ENCODE measurements around the gene MARS1.
"Not testable (repeated sequence)": the region's sequence is repeated elsewhere in the genome, so short reads cannot be mapped to it uniquely, and the experiment has no call there.

MARS1 gene

DNA sequence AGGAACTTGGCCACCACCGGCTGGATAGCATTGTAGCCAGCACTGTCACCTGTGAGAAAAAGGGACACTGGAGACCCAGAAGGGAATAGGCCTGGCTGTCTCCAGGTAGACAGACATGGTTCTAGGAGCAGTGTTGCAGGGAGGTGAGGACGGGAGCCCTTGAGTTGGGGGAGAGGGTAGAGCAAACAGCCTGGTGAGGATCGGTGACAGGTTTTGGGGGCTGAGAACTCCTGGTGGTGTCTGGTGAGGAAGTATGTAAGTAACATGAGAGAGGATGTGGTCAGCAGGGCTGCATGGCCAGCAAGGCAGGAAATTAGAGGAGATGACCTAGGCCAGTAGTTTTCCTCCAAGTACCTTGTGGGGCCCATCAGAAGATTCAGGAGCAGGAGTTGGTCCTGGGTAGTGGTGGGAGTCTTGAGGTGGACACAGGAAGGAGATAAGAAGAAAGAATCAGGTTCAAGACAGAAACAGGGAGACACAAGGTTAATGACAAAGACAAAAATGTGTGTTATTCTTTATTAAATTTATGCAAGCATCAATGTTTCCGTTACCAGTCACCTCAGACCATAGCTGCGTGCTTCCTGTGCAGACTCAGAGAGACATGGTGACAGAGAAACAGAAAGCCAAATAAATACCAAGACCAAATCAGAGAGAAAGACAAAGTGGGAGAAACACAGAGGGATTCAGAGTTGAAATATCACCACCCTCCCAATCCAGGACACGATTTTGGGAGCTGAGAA lies 8.3 kb upstream of the MARS1 start, which contains the start of gene ARHGAP9:
Gene ARHGAP9, minus strand, starts transcription at position 491 of the 740 bp plus-strand sequence. Its CDS starts 460 bp downstream, at position 31.
- Histone ChIP-seq H3K4me1 (ENCODE audit: control insufficient read depth, insufficient read depth, low read length, poor library complexity, severe bottlenecking) (peaks cover 40% of the 10 kb centered on the region), H3K4me3 (ENCODE audit: extremely low read depth, insufficient read depth, low read length, poor library complexity, severe bottlenecking) (no peak within 1 kb of the TSS), H3K36me3 (ENCODE audit: control insufficient read depth, insufficient read depth, low read length) (no peaks in the 10 kb centered on the region), H3K27ac (ENCODE audit: low read depth, low read length, severe bottlenecking) (no peak within 1 kb of the TSS), H3K9me3 (ENCODE audit: control insufficient read depth, low read length) (no peaks in the 10 kb centered on the region)
- 87 to 100% methylated on average over 3 to 4 of the region's 6 CpGs for WGBS, 2 experiments (ENCODE audit: insufficient coverage in 2 of 2)

DNA sequence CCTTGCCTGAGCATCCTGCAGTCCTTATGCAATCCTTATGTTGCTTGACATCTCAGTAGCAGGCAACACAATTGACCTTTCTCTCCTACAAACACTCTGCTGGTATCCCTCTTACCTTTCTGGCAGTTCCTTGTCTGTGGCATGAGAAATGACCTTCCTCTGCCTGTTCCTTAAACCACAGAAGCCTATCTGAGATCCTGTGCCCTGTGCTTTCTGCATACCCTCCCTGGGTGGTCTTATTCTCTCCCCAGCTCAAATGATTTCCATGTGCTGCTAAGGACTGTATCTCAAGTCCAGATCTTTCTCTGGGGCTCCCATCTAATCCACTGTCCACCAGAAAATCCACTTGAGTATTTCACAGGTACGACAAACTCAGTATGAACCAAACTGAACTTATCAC lies 6.2 kb upstream of the MARS1 start:
- Histone ChIP-seq H3K4me3 (ENCODE audit: extremely low read depth, insufficient read depth, low read length, poor library complexity, severe bottlenecking) (no peak overlapping the region), H3K4me1 (ENCODE audit: control insufficient read depth, insufficient read depth, low read length, poor library complexity, severe bottlenecking) (peaks cover 32% of the 10 kb centered on the region), H3K36me3 (ENCODE audit: control insufficient read depth, insufficient read depth, low read length) (no peaks in the 10 kb centered on the region), H3K27ac (ENCODE audit: low read depth, low read length, severe bottlenecking) (no peak overlapping the region), H3K9me3 (ENCODE audit: control insufficient read depth, low read length) (no peaks in the 10 kb centered on the region)
- WGBS, 2 experiments (ENCODE audit: insufficient coverage in 2 of 2), result no CpG with 5 or more reads among the region's 1 CpG

DNA sequence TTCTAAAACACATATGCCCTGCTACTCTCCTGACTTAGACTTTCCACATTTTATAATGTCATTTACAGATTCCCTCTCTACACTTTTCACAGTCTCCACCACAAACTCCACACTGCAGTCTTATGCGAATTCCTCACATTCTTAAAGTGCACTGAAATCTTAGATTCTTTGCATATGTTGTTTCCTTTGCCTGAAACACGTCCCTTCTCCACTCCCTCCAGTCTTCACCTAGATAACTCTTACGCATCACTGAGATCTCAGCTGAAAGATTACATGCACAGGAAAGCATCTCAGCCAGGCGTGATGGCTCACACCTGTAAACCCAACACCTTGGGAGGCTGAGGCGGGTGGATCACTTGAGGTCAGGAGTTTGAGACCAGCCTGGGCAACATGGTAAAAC lies 4.4 kb upstream of the MARS1 start:
- Histone ChIP-seq H3K36me3 (ENCODE audit: control insufficient read depth, insufficient read depth, low read length) (no peaks in the 10 kb centered on the region), H3K4me1 (ENCODE audit: control insufficient read depth, insufficient read depth, low read length, poor library complexity, severe bottlenecking) (peaks cover 17% of the 10 kb centered on the region), H3K27ac (ENCODE audit: low read depth, low read length, severe bottlenecking) (no peak overlapping the region), H3K4me3 (ENCODE audit: extremely low read depth, insufficient read depth, low read length, poor library complexity, severe bottlenecking) (no peak overlapping the region), H3K9me3 (ENCODE audit: control insufficient read depth, low read length) (no peaks in the 10 kb centered on the region)
- WGBS, 2 experiments (ENCODE audit: insufficient coverage in 2 of 2), result 55 to 66% methylated on average over 3 to 4 of the region's 5 CpGs

DNA sequence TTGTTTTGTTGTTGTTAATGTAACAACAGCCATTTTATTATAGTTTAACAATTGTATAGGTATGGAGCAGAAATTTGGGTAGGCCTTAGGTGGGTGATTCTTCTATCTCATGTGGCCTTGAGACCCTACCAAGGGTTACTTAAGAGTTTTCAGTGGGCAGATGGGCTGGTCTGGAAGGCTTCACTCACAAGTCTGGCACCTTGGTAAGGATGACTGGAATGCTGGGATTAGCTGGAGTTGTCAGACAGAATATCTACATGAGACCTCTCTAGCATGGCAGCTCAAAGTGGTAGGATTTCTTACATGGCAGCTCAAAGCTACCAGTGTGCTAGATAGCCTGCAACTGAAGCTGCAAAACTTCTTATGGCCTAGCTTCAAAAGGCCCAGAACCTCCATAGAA lies 2.2 kb upstream of the MARS1 start:
- Histone ChIP-seq H3K36me3 (ENCODE audit: control insufficient read depth, insufficient read depth, low read length) (peaks cover 20% of the 10 kb centered on the region), H3K4me1 (ENCODE audit: control insufficient read depth, insufficient read depth, low read length, poor library complexity, severe bottlenecking) (peaks cover 13% of the 10 kb centered on the region), H3K4me3 (ENCODE audit: extremely low read depth, insufficient read depth, low read length, poor library complexity, severe bottlenecking) (no peak overlapping the region), H3K9me3 (ENCODE audit: control insufficient read depth, low read length) (no peaks in the 10 kb centered on the region), H3K27ac (ENCODE audit: low read depth, low read length, severe bottlenecking) (no peak overlapping the region)

DNA sequence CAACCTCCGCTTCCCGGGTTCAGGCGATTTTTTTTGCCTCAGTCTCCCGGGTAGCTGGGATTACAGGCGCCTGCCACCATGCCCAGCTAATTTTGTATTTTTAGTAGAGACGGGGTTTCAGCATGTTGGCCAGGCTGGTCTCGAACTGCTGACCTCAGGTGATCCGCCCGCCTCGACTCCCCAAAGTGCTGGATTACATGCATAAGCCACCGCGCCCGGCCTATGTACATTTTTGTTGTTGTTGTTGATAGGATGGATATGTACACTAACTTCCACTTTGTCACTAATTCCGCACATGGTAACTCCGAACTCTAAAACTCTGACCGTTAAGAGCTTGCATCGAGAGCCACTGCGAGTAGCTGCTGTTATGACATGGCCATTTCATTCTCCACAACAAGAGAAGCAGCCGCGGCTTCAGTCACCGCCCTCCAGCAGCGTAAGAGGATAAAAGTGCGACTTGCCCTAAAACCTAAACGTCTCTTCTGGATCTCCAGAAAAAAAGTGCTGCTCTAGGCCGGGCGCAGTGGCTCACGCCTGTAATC lies 742 bp upstream of the MARS1 start:
- Histone ChIP-seq H3K4me3 (ENCODE audit: extremely low read depth, insufficient read depth, low read length, poor library complexity, severe bottlenecking) (no peak overlapping the region), H3K27ac (ENCODE audit: low read depth, low read length, severe bottlenecking) (no peak overlapping the region), H3K36me3 (ENCODE audit: control insufficient read depth, insufficient read depth, low read length) (peaks cover 32% of the 10 kb centered on the region), H3K4me1 (ENCODE audit: control insufficient read depth, insufficient read depth, low read length, poor library complexity, severe bottlenecking) (peaks cover 11% of the 10 kb centered on the region), H3K9me3 (ENCODE audit: control insufficient read depth, low read length) (no peaks in the 10 kb centered on the region)
- 90 to 96% methylated on average over 22 to 23 of the region's 27 CpGs for WGBS, 2 experiments (ENCODE audit: insufficient coverage in 2 of 2)

DNA sequence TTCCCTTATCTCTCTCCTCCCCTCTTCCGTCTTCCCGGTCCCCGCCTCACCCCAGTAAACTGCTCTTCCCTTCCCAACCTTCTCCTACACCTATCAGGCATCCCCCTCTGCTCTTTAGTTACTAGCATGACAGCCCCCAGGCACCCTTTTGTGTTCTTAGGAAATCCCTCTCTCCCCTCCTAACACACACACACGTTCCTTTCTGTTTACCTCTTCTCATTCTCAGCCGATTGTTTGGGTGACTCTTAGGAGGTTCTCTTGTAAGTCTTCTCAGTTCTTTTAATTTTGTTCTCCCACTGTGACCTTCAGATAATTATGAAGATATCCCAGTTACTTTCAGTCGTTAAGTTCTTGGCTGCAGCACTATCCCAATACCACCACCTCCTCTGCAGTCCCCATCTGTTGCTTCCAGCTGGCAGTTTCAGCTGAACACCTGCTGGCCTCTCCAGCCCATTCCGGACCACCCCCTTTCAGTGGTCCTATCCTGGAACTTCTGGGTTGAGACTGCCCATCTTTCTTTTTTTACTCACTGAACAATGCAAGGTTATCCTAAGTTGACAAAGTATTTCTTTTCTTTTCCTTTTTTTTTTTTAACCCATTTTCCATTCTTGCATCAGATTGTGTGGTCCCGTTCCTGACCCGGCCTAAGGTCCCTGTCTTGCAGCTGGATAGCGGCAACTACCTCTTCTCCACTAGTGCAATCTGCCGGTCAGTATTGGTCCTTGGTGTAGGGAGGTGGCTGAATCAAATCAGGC lies 711 bp downstream of the MARS1 start:
- WGBS, 2 experiments (ENCODE audit: insufficient coverage in 2 of 2), result 4 to 24% methylated on average over 5 to 7 of the region's 11 CpGs
- H3K36me3 ChIP-seq (ENCODE audit: control insufficient read depth, insufficient read depth, low read length), result peaks cover 41% of the 10 kb centered on the region
- peaks cover 5% of the 10 kb centered on the region for H3K4me1 ChIP-seq (ENCODE audit: control insufficient read depth, insufficient read depth, low read length, poor library complexity, severe bottlenecking)
- peak overlapping the region; percentile 92 for H3K27ac ChIP-seq (ENCODE audit: low read depth, low read length, severe bottlenecking)
- peak overlapping the region; percentile 96 for H3K4me3 ChIP-seq (ENCODE audit: extremely low read depth, insufficient read depth, low read length, poor library complexity, severe bottlenecking)
- no peaks in the 10 kb centered on the region for H3K9me3 ChIP-seq (ENCODE audit: control insufficient read depth, low read length)

DNA sequence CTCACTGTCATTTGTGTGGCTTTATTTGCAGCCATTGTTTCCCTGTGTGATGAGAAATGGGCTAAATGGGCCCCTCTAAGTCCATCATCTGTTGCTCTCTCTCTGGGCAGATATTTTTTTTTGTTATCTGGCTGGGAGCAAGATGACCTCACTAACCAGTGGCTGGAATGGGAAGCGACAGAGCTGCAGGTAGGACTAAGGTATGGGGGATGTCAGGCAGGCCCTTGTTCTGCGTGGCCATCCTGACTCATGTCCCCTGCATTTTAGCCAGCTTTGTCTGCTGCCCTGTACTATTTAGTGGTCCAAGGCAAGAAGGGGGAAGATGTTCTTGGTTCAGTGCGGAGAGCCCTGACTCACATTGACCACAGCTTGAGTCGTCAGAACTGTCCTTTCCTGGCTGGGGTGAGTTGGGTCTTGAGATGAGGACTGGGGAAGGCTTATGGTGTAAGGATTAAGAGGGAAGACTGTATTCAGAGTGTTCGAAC lies 1.3 kb downstream of the MARS1 start:
- peaks cover 5% of the 10 kb centered on the region for H3K4me1 ChIP-seq (ENCODE audit: control insufficient read depth, insufficient read depth, low read length, poor library complexity, severe bottlenecking)
- peak overlapping the region; percentile 96 for H3K4me3 ChIP-seq (ENCODE audit: extremely low read depth, insufficient read depth, low read length, poor library complexity, severe bottlenecking)
- peaks cover 45% of the 10 kb centered on the region for H3K36me3 ChIP-seq (ENCODE audit: control insufficient read depth, insufficient read depth, low read length)
- WGBS, 2 experiments (ENCODE audit: insufficient coverage in 2 of 2), result 83 to 89% methylated on average over 1 to 4 of the region's 5 CpGs
- no peaks in the 10 kb centered on the region for H3K9me3 ChIP-seq (ENCODE audit: control insufficient read depth, low read length)
- no peak overlapping the region for H3K27ac ChIP-seq (ENCODE audit: low read depth, low read length, severe bottlenecking)

DNA sequence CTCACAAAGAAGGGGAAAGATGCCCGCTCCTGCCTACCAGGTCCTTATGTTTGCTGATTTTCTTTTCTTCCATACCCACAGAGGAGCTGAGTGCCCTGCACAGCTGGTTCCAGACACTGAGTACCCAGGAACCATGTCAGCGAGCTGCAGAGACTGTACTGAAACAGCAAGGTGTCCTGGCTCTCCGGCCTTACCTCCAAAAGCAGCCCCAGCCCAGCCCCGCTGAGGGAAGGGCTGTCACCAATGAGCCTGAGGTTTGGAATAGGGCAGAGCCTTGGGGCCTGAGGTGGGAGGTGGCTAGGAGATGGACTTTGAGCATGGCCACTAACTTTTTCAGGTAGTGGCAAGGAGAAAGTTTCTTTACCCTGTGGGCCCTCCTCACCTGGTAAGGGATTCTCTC lies 2.3 kb downstream of the MARS1 start:
- Histone ChIP-seq H3K9me3 (ENCODE audit: control insufficient read depth, low read length) (no peaks in the 10 kb centered on the region), H3K27ac (ENCODE audit: low read depth, low read length, severe bottlenecking) (no peak overlapping the region), H3K4me1 (ENCODE audit: control insufficient read depth, insufficient read depth, low read length, poor library complexity, severe bottlenecking) (peaks cover 5% of the 10 kb centered on the region), H3K36me3 (ENCODE audit: control insufficient read depth, insufficient read depth, low read length) (peaks cover 49% of the 10 kb centered on the region), H3K4me3 (ENCODE audit: extremely low read depth, insufficient read depth, low read length, poor library complexity, severe bottlenecking) (no peak overlapping the region)
- WGBS, 2 experiments (ENCODE audit: insufficient coverage in 2 of 2), result 89 to 95% methylated on average over 3 of the region's 4 CpGs

DNA sequence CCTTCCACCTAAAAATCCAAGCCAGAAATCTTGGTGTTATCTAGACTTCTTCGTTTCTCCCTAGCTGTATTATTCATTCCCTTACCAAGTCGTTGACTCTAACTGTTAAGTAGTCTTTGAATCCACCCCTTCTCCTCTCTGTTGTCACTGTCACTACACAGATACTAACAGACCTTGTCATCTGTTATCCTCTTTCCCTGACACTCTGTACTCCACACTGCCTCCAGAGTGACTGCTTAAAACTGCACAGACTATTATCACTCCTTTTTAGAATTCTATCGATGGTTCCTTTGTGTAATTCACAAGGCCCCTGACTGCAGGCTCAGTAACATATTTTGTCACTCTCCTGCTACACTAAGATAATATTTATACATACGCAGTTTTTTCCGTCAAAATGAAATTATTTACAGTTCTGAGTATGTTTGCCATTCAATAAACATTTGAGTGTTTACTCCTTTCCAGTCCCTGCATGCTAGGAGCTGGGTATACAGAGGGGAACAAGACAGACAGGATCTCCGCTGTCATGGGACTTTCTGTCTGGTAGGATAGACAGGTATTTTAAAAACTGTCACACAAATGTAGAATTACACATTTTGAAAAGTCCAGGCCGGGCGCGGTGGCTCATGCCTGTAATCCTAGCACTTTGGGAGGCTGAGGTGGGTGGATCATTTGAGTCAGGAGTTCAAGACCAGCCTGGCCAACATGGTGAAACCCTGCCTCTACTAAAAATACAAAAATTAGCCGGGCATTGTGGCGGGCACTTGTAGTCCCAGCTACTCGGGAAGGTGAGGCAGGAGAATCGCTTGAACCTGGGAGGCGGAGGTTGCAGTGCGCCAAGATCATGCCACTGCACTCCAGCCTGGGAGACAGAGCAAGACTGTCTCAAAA lies 3.8 kb downstream of the MARS1 start:
- Histone ChIP-seq H3K4me1 (ENCODE audit: control insufficient read depth, insufficient read depth, low read length, poor library complexity, severe bottlenecking) (peaks cover 5% of the 10 kb centered on the region), H3K27ac (ENCODE audit: low read depth, low read length, severe bottlenecking) (no peak overlapping the region), H3K36me3 (ENCODE audit: control insufficient read depth, insufficient read depth, low read length) (peaks cover 60% of the 10 kb centered on the region), H3K9me3 (ENCODE audit: control insufficient read depth, low read length) (no peaks in the 10 kb centered on the region), H3K4me3 (ENCODE audit: extremely low read depth, insufficient read depth, low read length, poor library complexity, severe bottlenecking) (no peak overlapping the region)
- 93 to 95% methylated on average over 5 to 12 of the region's 15 CpGs for WGBS, 2 experiments (ENCODE audit: insufficient coverage in 2 of 2)

DNA sequence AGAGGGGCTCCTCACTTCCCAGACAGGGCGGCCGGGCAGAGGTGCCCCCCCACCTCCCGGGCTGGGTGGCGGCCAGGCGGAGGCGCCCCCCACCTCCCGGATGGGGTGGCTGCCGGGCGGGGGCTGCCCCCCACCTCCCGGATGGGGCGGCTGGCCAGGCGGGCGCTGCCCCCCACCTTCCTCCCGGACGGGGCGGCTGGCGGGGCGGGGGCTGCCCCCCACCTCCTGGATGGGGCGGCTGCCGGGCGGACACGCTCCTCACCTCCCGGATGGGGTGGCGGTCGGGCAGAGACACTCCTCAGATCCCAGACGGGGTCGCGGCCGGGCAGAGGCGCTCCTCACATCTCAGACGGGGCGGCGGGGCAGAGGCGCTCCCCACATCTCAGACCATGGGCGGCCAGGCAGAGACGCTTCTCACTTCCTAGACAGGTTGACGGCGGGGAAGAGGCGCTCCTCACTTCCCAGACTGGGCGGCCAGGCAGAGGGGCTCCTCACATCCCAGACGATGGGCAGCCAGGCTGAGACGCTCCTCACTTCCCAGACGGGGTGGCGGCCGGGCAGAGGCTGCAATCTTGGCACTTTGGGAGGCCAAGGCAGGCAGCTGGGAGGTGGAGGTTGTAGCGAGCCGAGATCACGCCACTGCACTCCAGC lies 7.3 kb downstream of the MARS1 start:
- H3K4me3 ChIP-seq (ENCODE audit: extremely low read depth, insufficient read depth, low read length, poor library complexity, severe bottlenecking); H3K9me3 ChIP-seq (ENCODE audit: control insufficient read depth, low read length); H3K27ac ChIP-seq (ENCODE audit: low read depth, low read length, severe bottlenecking); H3K4me1 ChIP-seq (ENCODE audit: control insufficient read depth, insufficient read depth, low read length, poor library complexity, severe bottlenecking): not testable (repeated sequence)
- H3K36me3 ChIP-seq (ENCODE audit: control insufficient read depth, insufficient read depth, low read length), result peaks cover 76% of the 10 kb centered on the region
- 90% methylated on average over 17 to 27 of the region's 48 CpGs for WGBS, 2 experiments (ENCODE audit: insufficient coverage in 2 of 2)

Data from mesodermal cell (in vitro differentiated cells).